HAP-1 (cell line): Measurements from ENCODE around the gene ABCC5.
A peak's percentile ranks its signal among the peaks of the same experiment; 100 is the strongest.

Experiments used
- DNase-seq, 2 experiments: peaks; one replicate each; pipeline ENCODE4 v3.0.0-alpha.2; 2016 to 2020; ENCODE audit warnings: low spot score in 2 of 2
- H3K27me3 ChIP-seq: fragments of 250-450 bp; sonication (Bioruptor Pico); 2 replicates; pipeline ENCODE4 v1.5.1; 2020; ENCODE audit warnings: low read depth, mild to moderate bottlenecking, moderate library complexity
- H3K36me3 ChIP-seq: fragments of 250-450 bp; sonication (Bioruptor Pico); replicated peaks from 2 replicates; pipeline ENCODE4 v1.5.1; 2020; ENCODE audit warnings: mild to moderate bottlenecking
- H3K4me1 ChIP-seq: fragments of 250-450 bp; sonication (Bioruptor Pico); 2 replicates; pipeline ENCODE4 v1.5.1; 2020; ENCODE audit warnings: mild to moderate bottlenecking
- H3K4me3 ChIP-seq: fragments of 250-450 bp; sonication (Bioruptor Pico); 2 replicates; pipeline ENCODE4 v1.5.1; 2020; ENCODE audit warnings: mild to moderate bottlenecking, moderate library complexity
- H3K9me3 ChIP-seq: fragments of 250-450 bp; sonication (Bioruptor Pico); 2 replicates; pipeline ENCODE4 v1.5.1; 2020; ENCODE audit warnings: mild to moderate bottlenecking, moderate library complexity
- in situ Hi-C: fragments of 300-500 bp; cut with MboI; formaldehyde crosslinking; loops from 3 replicates; pipeline ENCODE4 v1.14.3; 2020; ENCODE audit warnings: low sequenced_read_pairs, inconsistent platforms, mixed read lengths

Gene ABCC5

DNA sequence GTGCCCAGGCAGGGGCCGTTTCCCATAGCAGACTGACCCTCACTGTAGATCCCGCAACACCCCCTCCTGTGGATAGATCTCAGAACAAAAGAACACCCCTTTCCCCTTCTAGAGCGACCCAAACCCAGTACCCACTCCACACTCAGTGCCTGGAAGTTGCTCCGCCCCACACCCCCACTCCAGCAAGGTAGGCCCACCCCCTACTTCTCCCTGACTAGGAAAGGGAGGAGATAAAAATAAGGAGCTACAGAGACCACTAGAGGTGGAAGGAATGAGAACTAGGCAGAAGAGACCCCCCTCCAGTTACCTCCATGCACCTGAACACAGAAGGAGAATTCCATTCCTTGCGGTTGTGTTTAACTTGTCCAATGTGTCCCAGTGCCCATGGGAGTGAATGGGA lies 102.8 kb downstream of the ABCC5 start:
- Histone ChIP-seq H3K4me3 (no peak overlapping the region), H3K9me3 (no peaks in the 10 kb centered on the region), H3K4me1 (no peaks in the 10 kb centered on the region), H3K27me3 (no peaks in the 10 kb centered on the region), H3K36me3 (0 out of 2 replicates have a peak, but pooled peaks cover under 1% of the 10 kb centered on the region)
- no peak for DNase-seq
- in situ Hi-C loops: no loop called here

DNA sequence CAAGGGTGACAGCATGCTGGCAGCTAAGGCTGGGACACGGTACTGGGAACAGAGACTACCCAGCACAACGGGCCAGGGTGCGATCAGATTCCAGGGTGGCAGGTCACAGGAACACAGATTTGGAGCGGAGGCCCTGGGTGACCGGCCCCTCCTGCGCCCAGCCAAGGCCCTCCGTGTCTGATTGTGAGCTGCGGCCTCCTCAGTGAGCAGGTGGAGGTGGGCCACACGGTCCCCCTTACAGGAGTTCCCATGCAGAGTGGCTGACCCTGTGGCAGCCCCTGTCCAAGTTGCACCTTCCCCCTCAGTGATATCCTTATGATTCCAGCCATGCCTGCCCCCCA lies 104.1 kb downstream of the ABCC5 start:
- Histone ChIP-seq H3K9me3 (no peaks in the 10 kb centered on the region), H3K4me1 (no peaks in the 10 kb centered on the region), H3K36me3 (no peaks in the 10 kb centered on the region), H3K4me3 (no peak overlapping the region), H3K27me3 (no peaks in the 10 kb centered on the region)
- DNase-seq: no peak
- in situ Hi-C loops: no loop called here

DNA sequence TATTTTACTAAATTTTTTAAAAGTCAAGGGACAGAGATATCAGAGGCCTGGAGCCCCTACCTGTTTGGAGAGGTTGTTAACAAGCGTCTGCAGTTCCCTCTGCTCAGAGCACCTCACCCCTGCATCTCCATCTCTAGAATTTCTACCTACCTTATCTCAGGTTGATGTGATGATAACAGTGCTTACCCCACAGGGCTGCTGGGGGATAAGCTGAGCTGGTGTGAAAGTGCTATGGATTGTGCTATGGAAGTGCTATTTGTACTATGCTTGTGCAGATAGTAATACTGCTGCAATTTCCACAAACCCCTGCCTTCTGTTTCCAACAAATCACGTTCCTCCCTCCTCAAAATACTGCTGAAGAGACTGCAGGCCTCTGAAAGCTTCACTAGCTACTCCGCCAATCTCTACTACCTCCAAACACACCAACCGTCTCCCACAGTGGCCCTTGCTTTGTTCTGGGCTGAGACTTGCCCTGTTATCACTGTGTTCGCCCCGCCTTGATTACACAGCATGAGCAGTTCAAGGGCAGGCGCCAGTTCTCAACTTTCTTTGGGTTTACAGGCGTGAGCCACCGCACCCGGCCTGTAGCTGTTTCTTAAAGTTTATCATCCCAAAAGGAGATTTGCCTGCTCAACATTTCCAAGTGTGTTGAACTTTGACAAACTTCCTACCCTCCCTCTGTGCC lies 104.6 kb downstream of the ABCC5 start:
- no peaks in the 10 kb centered on the region for H3K27me3 ChIP-seq
- no peak overlapping the region for H3K4me3 ChIP-seq
- DNase-seq: no peak
- in situ Hi-C loops: no loop called here
- no peaks in the 10 kb centered on the region for H3K9me3 ChIP-seq
- no peaks in the 10 kb centered on the region for H3K36me3 ChIP-seq
- no peaks in the 10 kb centered on the region for H3K4me1 ChIP-seq

DNA sequence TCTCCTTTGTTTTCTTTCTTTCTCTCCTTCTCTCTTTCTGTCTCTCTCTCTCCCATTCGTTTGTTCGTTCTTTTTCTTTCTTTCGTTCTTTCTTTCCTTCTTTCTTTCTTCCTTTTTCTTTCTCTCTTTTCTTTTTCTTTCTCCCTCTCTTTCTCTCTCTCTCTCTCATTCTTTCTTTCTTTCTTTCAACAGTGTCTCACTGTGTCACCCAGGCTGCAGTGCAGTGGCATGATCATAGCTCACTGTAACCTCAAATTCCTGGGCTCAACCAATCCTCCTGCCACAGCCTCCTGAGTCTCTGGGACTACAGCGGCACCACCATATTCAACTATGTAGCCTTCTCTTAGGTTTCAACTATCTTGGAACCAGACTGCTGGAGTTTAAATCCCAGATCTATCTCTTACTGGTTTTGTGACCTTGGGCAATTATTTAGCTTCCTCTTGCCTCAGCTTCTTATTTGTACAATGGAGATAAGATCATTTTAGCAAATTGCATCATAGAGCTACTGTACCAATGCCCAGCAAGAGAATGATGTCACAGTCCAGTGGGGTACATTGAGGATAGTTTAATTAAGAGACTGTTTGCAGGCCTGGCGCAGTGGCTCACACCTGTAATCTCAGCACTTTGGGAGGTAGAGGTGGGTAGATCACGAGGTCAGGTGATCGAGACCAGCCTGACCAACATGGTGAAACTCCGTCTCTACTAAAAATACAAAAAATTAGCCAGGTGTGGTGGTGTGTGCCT lies 105.7 kb downstream of the ABCC5 start:
- Histone ChIP-seq H3K4me1 (no peaks in the 10 kb centered on the region), H3K4me3 (no peak overlapping the region), H3K36me3 (no peaks in the 10 kb centered on the region), H3K9me3 (no peaks in the 10 kb centered on the region), H3K27me3 (no peaks in the 10 kb centered on the region)
- no peak for DNase-seq
- in situ Hi-C loops: no loop called here

DNA sequence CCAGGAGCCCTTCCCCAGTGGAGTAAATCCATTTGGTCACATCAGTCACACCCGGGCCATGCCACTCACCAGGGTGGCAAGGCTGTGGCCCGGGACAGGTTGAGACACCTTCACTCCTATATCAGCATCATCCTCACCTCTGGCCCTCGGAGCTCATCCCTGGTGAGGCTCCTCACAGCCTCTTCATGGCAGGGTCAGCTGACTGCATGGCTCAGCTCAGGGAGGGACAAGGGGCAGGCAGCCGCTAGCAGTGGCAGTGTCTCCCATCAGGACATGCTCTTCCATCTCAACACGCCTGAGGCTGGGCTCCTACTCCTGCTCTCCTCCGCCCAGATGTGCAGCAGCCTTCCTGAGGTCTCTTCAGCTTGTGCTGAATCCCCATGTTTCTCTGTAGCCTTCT lies 106.6 kb downstream of the ABCC5 start:
- no peaks in the 10 kb centered on the region for H3K36me3 ChIP-seq
- H3K27me3 ChIP-seq: no peaks in the 10 kb centered on the region
- no peaks in the 10 kb centered on the region for H3K9me3 ChIP-seq
- in situ Hi-C loops: no loop called here
- no peaks in the 10 kb centered on the region for H3K4me1 ChIP-seq
- DNase-seq: no peak
- no peak overlapping the region for H3K4me3 ChIP-seq

DNA sequence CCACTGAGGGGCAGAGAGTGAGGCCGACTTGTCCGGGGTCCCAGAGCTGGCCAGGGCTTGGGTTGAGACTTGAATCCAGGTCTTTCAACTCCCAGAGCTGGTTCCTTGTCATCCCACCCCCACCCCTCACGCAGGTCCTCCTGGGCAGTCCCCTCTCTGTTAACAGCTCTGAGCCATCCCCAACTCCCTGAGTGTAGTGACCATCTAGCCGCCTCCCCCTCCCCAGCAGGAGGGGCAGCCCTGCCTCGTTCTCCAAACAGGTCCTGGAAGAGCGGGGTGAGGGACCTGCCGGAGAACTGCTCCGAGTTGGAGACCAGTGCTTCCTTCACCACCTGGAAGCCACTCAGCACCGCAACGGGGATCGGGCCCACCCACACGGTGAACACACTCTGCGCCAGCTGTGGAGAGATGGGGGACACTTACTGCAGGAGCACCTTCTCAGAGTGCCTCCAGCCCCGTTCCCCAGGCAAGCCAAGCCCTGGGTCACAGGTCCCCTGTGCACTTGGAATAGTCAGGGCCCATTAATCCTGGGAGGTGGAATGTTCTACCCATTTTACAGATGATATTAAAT lies 108.6 kb downstream of the ABCC5 start:
- Histone ChIP-seq H3K27me3 (no peaks in the 10 kb centered on the region), H3K4me1 (no peaks in the 10 kb centered on the region), H3K36me3 (no peaks in the 10 kb centered on the region), H3K9me3 (no peaks in the 10 kb centered on the region), H3K4me3 (no peak overlapping the region)
- DNase-seq: no peak
- in situ Hi-C loops: no loop called here

DNA sequence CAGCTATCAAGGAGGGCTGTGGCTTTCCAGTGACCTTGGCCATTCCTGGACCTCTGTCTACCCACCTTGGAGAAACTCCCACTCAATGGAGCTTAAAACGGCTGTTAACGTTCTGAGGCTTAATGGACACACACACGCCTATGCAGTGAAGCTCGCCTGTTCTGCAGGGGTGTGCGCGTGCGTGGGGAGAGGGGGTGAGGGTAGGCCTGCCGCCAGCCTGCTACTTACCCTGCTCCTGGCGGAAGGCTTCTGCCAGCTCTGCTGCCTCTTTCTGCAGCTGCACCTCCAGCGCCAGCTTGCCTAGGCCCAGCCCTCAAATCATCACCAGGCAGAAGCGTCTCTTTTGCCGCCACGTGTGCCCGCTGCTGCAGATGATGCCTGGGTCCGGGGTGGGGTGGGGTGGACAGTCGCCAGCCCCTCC lies 109.8 kb downstream of the ABCC5 start:
- in situ Hi-C loops: no loop called here
- Histone ChIP-seq H3K9me3 (no peaks in the 10 kb centered on the region), H3K36me3 (no peaks in the 10 kb centered on the region), H3K4me3 (no peak overlapping the region), H3K27me3 (no peaks in the 10 kb centered on the region), H3K4me1 (no peaks in the 10 kb centered on the region)
- DNase-seq: no peak

DNA sequence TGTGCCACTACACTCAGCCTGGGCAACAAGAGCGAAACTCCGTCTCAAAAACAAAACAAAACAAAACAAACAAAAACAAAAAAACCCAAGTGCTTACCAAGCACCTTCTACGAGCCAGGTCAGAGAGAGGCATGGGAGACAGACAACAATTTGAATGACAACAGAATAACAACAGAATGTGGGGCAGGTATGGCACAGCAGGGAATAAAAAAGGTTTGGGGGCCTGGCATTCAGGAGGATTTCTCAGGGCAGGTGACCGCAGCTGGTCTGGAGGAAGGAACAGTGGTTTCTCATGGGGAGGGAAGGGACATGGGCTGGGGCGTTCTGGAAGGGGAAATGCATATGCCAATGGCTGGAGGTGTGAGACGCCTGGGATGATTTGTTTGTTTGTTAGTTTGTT lies 110.5 kb downstream of the ABCC5 start:
- in situ Hi-C loops: no loop called here
- Histone ChIP-seq H3K9me3 (no peaks in the 10 kb centered on the region), H3K4me3 (no peak overlapping the region), H3K36me3 (no peaks in the 10 kb centered on the region), H3K4me1 (no peaks in the 10 kb centered on the region), H3K27me3 (no peaks in the 10 kb centered on the region)
- no peak for DNase-seq

DNA sequence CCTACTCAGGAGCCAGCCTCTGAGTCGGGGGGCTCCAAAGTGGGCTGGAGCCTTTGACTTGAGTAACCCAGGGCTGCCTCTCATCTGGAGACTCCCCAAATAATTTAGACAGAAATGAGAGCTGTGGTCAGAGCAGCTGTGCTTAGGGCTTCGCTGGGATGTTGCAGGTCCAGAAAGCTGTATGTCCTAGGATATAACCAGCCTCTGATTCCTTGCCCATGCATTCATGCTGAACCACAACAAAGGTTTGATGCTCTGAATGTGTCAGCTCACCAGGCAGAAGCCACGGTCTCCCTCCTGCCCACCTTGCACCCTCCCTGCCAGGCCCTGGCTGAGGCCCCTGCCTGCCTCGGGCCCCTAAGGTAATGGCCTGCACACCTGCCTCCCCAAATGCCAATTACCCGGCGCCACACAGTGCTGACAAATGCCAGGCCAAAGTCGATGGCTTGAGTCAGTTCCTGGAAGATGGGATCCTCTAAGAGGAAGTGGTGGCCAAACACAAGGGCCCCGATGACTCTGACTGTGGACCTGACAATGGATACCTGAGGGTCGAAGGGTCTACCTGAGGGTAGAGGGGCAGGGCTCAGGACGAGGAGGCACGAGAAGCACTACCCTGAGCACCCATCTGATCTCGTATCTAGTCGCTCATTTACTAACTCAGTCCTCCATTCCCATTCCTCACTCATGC lies 111.3 kb downstream of the ABCC5 start:
- no peak for DNase-seq
- Histone ChIP-seq H3K27me3 (no peaks in the 10 kb centered on the region), H3K4me3 (no peak overlapping the region), H3K9me3 (no peaks in the 10 kb centered on the region), H3K36me3 (no peaks in the 10 kb centered on the region), H3K4me1 (no peaks in the 10 kb centered on the region)
- in situ Hi-C loops: no loop called here

DNA sequence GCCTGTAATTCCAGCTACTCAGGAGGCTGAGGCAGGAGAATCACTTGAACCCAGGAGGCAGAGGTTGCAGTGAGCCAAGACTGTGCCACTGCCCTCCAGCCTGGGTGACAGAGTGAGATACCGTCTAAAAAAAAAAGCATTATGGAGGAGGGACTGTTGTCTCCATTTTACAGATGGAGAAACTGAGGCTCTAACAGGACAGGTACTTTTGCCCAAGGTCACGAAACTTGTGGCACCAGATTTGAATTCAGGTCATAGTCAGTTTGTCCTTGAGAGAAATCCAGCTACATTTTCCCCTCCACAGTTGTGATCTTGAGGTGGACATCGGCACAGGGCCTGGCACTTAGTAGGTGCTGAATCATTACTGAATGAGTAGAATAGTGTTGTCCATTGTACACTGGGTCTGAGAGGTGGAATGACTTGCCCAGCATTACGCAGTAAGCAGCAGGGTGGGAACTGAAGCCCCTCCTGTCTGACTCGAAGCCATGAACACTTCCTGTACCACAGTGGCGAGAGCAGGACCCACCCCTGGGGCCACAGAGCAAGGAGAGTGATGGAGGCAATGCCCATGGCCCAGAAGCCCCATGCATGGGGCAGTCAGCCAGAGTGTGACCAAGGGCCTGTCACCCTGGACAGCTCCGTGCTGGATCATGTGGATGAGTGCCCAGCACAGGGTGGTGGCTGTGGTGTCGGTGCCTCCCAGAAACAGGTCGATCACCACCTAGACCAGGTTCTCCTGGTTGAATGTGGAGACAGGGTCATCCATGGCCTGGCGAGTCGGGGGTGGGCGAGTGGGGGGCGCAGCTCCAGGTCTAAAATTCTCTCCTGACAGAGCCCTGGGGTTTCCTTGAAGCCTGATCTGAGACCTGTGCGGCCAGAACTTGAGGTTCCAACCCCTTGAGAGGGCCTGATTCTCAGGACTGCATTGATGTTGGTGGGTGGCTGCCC lies 112.6 kb downstream of the ABCC5 start:
- DNase-seq: no peak
- Histone ChIP-seq H3K9me3 (no peaks in the 10 kb centered on the region), H3K36me3 (no peaks in the 10 kb centered on the region), H3K27me3 (no peaks in the 10 kb centered on the region), H3K4me1 (no peaks in the 10 kb centered on the region), H3K4me3 (no peak overlapping the region)
- in situ Hi-C loops: no loop called here

DNA sequence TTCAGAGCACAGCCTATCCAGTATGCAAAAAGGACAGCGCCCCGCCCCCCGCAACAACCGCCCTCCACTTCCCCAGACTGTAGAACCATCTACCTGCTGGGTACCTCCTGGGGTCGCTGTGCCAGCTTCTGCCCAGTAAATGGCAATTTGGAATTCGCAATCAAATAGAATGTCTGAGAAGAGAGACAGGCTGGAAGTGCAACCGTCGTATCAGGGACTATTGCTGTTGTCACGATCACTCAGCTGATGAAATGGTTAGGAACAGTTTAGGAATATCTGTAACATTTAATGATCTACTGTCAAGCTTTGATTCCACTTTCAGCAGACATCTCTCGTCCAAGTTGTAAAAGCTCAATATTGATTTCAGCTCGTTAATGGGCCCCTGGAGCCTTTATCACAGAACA lies 119.7 kb downstream of the ABCC5 start:
- in situ Hi-C loops: loop anchor here (10.0 to 25.0 kb wide), 2 partner anchors 217 to 639 kb away; no protein-coding TSS in a partner anchor
- Histone ChIP-seq H3K27me3 (no peaks in the 10 kb centered on the region; the same call in 1 of the 2 replicates), H3K4me3 (no peak overlapping the region), H3K4me1 (no peaks in the 10 kb centered on the region; the same call in 1 of the 2 replicates), H3K9me3 (no peaks in the 10 kb centered on the region), H3K36me3 (no peaks in the 10 kb centered on the region)
- peak in 1 of 2 experiments; percentile 21 for DNase-seq

DNA sequence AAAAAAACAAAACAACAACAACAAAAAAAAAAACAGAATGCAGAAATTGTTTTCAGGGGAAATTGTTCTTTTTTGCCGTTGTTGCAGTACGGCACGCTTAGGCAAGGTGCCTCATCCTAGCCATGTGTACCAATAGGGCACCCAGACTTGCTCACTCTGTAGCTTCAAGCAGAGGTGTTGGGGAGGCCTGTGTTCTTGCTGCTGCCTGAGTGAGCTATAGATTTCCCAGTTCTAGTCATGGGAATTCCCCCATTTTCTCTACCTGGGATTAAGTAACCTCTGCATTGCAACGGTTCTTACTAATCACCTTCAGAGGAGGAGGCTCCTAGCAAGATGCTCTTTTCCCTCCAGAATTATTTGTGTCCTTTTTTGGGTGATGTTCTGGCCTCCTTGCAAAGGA lies 120.1 kb downstream of the ABCC5 start:
- Histone ChIP-seq H3K27me3 (no peaks in the 10 kb centered on the region; the same call in 1 of the 2 replicates), H3K4me3 (no peak overlapping the region), H3K36me3 (no peaks in the 10 kb centered on the region), H3K4me1 (no peaks in the 10 kb centered on the region; the same call in 1 of the 2 replicates), H3K9me3 (no peaks in the 10 kb centered on the region)
- in situ Hi-C loops: loop anchor here (10.0 to 25.0 kb wide), 2 partner anchors 217 to 640 kb away; no protein-coding TSS in a partner anchor
- no peak for DNase-seq

DNA sequence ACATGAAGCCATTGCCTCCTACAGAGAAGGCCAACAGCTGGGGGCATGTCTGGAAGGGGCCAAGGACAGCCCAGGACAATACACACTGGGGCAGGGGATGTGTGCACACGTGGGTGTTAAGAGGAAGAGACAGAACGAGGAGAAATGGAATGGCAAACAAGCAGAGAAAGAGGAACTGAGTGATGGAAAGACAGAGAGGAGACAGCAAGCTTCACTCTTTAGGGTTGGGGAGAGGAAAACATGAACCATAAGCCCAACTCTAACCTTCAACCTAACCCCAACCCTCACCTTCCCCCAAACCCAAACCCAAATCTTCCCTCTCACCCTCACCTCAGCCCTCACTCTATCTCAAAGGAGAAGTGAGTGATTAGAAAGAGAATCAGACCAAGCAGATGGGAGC lies 121.1 kb downstream of the ABCC5 start:
- Histone ChIP-seq H3K4me1 (no peaks in the 10 kb centered on the region; the same call in 1 of the 2 replicates), H3K4me3 (no peak overlapping the region), H3K36me3 (no peaks in the 10 kb centered on the region), H3K27me3 (no peaks in the 10 kb centered on the region; the same call in 1 of the 2 replicates), H3K9me3 (no peaks in the 10 kb centered on the region)
- no peak for DNase-seq
- in situ Hi-C loops: loop anchor here (10.0 to 25.0 kb wide), 2 partner anchors 218 to 641 kb away; no protein-coding TSS in a partner anchor
